ENCODE results near the gene UBE2C.

UBE2C gene

GRCh38 chr20:45771182-45771759 lies 41.2 kb upstream of the UBE2C start:
- Histone ChIP-seq H3K4me2 (ENCODE audit: low read length) (no peak overlapping the region), H3K79me2 (ENCODE audit: control insufficient read depth, insufficient read depth, low read length) (no peaks in the 10 kb centered on the region), H2BK5ac (ENCODE audit: low read length) (peak overlapping the region; percentile 49), H3K4ac (ENCODE audit: low read depth, low read length) (peak overlapping the region; percentile 95), H2BK15ac (replicated peaks; ENCODE audit: low read depth) (no peak overlapping the region), H3K4me1 (ENCODE audit: control insufficient read depth, low read depth, low read length) (peaks cover under 1% of the 10 kb centered on the region), H3K27me3 (ENCODE audit: insufficient read depth, low read length, poor library complexity) (no peaks in the 10 kb centered on the region), H3K18ac (ENCODE audit: low read length) (peak overlapping the region; percentile 12), H3K79me1 (ENCODE audit: low read length) (no peaks in the 10 kb centered on the region), H3K23ac (ENCODE audit: low read length) (no peak overlapping the region), H3K9ac (ENCODE audit: low read length) (peak overlapping the region; percentile 27), H3K27ac (ENCODE audit: low read depth, low read length) (no peak overlapping the region), H3K36me3 (ENCODE audit: control insufficient read depth, insufficient read depth, low read length) (no peaks in the 10 kb centered on the region), H4K5ac (ENCODE audit: low read length) (no peak overlapping the region), H3K4me3 (ENCODE audit: low read length) (no peak overlapping the region), H2AK5ac (ENCODE audit: low read length) (peak overlapping the region; percentile 6), H4K8ac (ENCODE audit: low read depth, low read length) (peak overlapping the region; percentile 70), H3K56ac (ENCODE audit: low read length) (peak overlapping the region; percentile 75), H2BK120ac (ENCODE audit: low read depth, low read length) (peak overlapping the region; percentile 33)
- DNase-seq: peak; percentile 94
- no CpG with 5 or more reads among the region's 5 CpGs for WGBS (ENCODE audit: extremely low coverage, insufficient coverage, low lambda C conversion rate)

GRCh38 chr20:45772693-45773092 lies 39.8 kb upstream of the UBE2C start:
- Histone ChIP-seq H3K4me2 (ENCODE audit: low read length) (no peak overlapping the region), H3K27ac (ENCODE audit: low read depth, low read length) (no peak overlapping the region), H4K8ac (ENCODE audit: low read depth, low read length) (no peak overlapping the region), H3K23ac (ENCODE audit: low read length) (no peak overlapping the region), H3K18ac (ENCODE audit: low read length) (no peak overlapping the region), H3K27me3 (ENCODE audit: insufficient read depth, low read length, poor library complexity) (no peaks in the 10 kb centered on the region), H3K9ac (ENCODE audit: low read length) (no peak overlapping the region), H2BK120ac (ENCODE audit: low read depth, low read length) (no peak overlapping the region), H2BK15ac (replicated peaks; ENCODE audit: low read depth) (no peak overlapping the region), H3K4me3 (ENCODE audit: low read length) (no peak overlapping the region), H2AK5ac (ENCODE audit: low read length) (no peak overlapping the region), H4K5ac (ENCODE audit: low read length) (no peak overlapping the region), H3K79me2 (ENCODE audit: control insufficient read depth, insufficient read depth, low read length) (no peaks in the 10 kb centered on the region), H3K79me1 (ENCODE audit: low read length) (no peaks in the 10 kb centered on the region), H3K4ac (ENCODE audit: low read depth, low read length) (no peak overlapping the region), H3K56ac (ENCODE audit: low read length) (no peak overlapping the region), H3K4me1 (ENCODE audit: control insufficient read depth, low read depth, low read length) (no peaks in the 10 kb centered on the region), H2BK5ac (ENCODE audit: low read length) (no peak overlapping the region), H3K36me3 (ENCODE audit: control insufficient read depth, insufficient read depth, low read length) (no peaks in the 10 kb centered on the region)
- no CpG with 5 or more reads among the region's 3 CpGs for WGBS (ENCODE audit: extremely low coverage, insufficient coverage, low lambda C conversion rate)
- no peak for DNase-seq

- Histone ChIP-seq H3K56ac (ENCODE audit: low read length) (no peak overlapping the region), H3K79me2 (ENCODE audit: control insufficient read depth, insufficient read depth, low read length) (no peaks in the 10 kb centered on the region), H3K4me1 (ENCODE audit: control insufficient read depth, low read depth, low read length) (no peaks in the 10 kb centered on the region), H3K4me2 (ENCODE audit: low read length) (no peak overlapping the region), H2BK15ac (replicated peaks; ENCODE audit: low read depth) (no peak overlapping the region), H2BK120ac (ENCODE audit: low read depth, low read length) (no peak overlapping the region), H2AK5ac (ENCODE audit: low read length) (no peak overlapping the region), H3K79me1 (ENCODE audit: low read length) (no peaks in the 10 kb centered on the region), H3K18ac (ENCODE audit: low read length) (no peak overlapping the region), H3K9ac (ENCODE audit: low read length) (no peak overlapping the region), H3K27ac (ENCODE audit: low read depth, low read length) (no peak overlapping the region), H3K4me3 (ENCODE audit: low read length) (no peak overlapping the region), H2BK5ac (ENCODE audit: low read length) (no peak overlapping the region), H3K4ac (ENCODE audit: low read depth, low read length) (no peak overlapping the region), H3K27me3 (ENCODE audit: insufficient read depth, low read length, poor library complexity) (no peaks in the 10 kb centered on the region), H3K23ac (ENCODE audit: low read length) (no peak overlapping the region), H4K5ac (ENCODE audit: low read length) (no peak overlapping the region), H4K8ac (ENCODE audit: low read depth, low read length) (no peak overlapping the region), H3K36me3 (ENCODE audit: control insufficient read depth, insufficient read depth, low read length) (no peaks in the 10 kb centered on the region)
- no CpG with 5 or more reads among the region's 2 CpGs for WGBS (ENCODE audit: extremely low coverage, insufficient coverage, low lambda C conversion rate)
- no peak for DNase-seq
Observed at GRCh38 chr20:45774945-45775344, 37.5 kb upstream of the UBE2C start.

- Histone ChIP-seq H2BK15ac (replicated peaks; ENCODE audit: low read depth) (no peak overlapping the region), H3K79me2 (ENCODE audit: control insufficient read depth, insufficient read depth, low read length) (no peaks in the 10 kb centered on the region), H3K4ac (ENCODE audit: low read depth, low read length) (no peak overlapping the region), H4K8ac (ENCODE audit: low read depth, low read length) (no peak overlapping the region), H3K4me2 (ENCODE audit: low read length) (no peak overlapping the region), H2BK120ac (ENCODE audit: low read depth, low read length) (no peak overlapping the region), H2AK5ac (ENCODE audit: low read length) (no peak overlapping the region), H3K56ac (ENCODE audit: low read length) (no peak overlapping the region), H3K27me3 (ENCODE audit: insufficient read depth, low read length, poor library complexity) (no peaks in the 10 kb centered on the region), H3K23ac (ENCODE audit: low read length) (no peak overlapping the region), H2BK5ac (ENCODE audit: low read length) (no peak overlapping the region), H3K4me1 (ENCODE audit: control insufficient read depth, low read depth, low read length) (no peaks in the 10 kb centered on the region), H4K5ac (ENCODE audit: low read length) (no peak overlapping the region), H3K9ac (ENCODE audit: low read length) (no peak overlapping the region), H3K79me1 (ENCODE audit: low read length) (no peaks in the 10 kb centered on the region), H3K36me3 (ENCODE audit: control insufficient read depth, insufficient read depth, low read length) (no peaks in the 10 kb centered on the region), H3K4me3 (ENCODE audit: low read length) (no peak overlapping the region), H3K27ac (ENCODE audit: low read depth, low read length) (no peak overlapping the region), H3K18ac (ENCODE audit: low read length) (no peak overlapping the region)
- WGBS (ENCODE audit: extremely low coverage, insufficient coverage, low lambda C conversion rate): no CpG with 5 or more reads among the region's 6 CpGs
- no peak for DNase-seq
Observed at GRCh38 chr20:45775411-45775810, 37.0 kb upstream of the UBE2C start.

GRCh38 chr20:45776931-45777330 lies 35.5 kb upstream of the UBE2C start:
- no peak overlapping the region for H4K5ac ChIP-seq (ENCODE audit: low read length)
- H4K8ac ChIP-seq (ENCODE audit: low read depth, low read length): no peak overlapping the region
- no peak overlapping the region for H2BK120ac ChIP-seq (ENCODE audit: low read depth, low read length)
- no peak overlapping the region for H3K4me2 ChIP-seq (ENCODE audit: low read length)
- no peak overlapping the region for H3K9ac ChIP-seq (ENCODE audit: low read length)
- H3K79me1 ChIP-seq (ENCODE audit: low read length): no peaks in the 10 kb centered on the region
- H2BK15ac ChIP-seq (replicated peaks; ENCODE audit: low read depth): no peak overlapping the region
- H3K56ac ChIP-seq (ENCODE audit: low read length): no peak overlapping the region
- no peak overlapping the region for H2AK5ac ChIP-seq (ENCODE audit: low read length)
- no peak overlapping the region for H3K4me3 ChIP-seq (ENCODE audit: low read length)
- no peak overlapping the region for H3K23ac ChIP-seq (ENCODE audit: low read length)
- no peak overlapping the region for H2BK5ac ChIP-seq (ENCODE audit: low read length)
- no peak overlapping the region for H3K18ac ChIP-seq (ENCODE audit: low read length)
- WGBS (ENCODE audit: extremely low coverage, insufficient coverage, low lambda C conversion rate): no CpG with 5 or more reads among the region's 7 CpGs
- H3K27me3 ChIP-seq (ENCODE audit: insufficient read depth, low read length, poor library complexity): no peaks in the 10 kb centered on the region
- no peak for DNase-seq
- H3K4me1 ChIP-seq (ENCODE audit: control insufficient read depth, low read depth, low read length): no peaks in the 10 kb centered on the region
- no peak overlapping the region for H3K4ac ChIP-seq (ENCODE audit: low read depth, low read length)
- no peaks in the 10 kb centered on the region for H3K79me2 ChIP-seq (ENCODE audit: control insufficient read depth, insufficient read depth, low read length)
- H3K27ac ChIP-seq (ENCODE audit: low read depth, low read length): no peak overlapping the region
- no peaks in the 10 kb centered on the region for H3K36me3 ChIP-seq (ENCODE audit: control insufficient read depth, insufficient read depth, low read length)
